Neural progenitor cell (in vitro differentiated cells): ENCODE measurements around the gene PCDHA9.

Experiments used
- CTCF ChIP-seq: fragments of 200-600 bp; sonication (generic); IDR thresholded peaks from 2 replicates; pipeline ENCODE4 v1.5.1; 2017; ENCODE audit warnings: antibody characterized with exemption, mild to moderate bottlenecking
- EZH2 ChIP-seq: fragments of 200-600 bp; sonication (generic); IDR thresholded peaks from 2 replicates; pipeline ENCODE4 v1.6.1; 2017; ENCODE audit warnings: antibody characterized with exemption, mild to moderate bottlenecking, moderate library complexity
- EZH2phosphoT487 ChIP-seq: fragments of 200-600 bp; sonication (generic); IDR thresholded peaks from 2 replicates; pipeline ENCODE4 v1.6.1; 2017; ENCODE audit warnings: antibody characterized with exemption

GRCh38 chr5:140806834-140807775 lies 41.1 kb upstream of the PCDHA9 start, which contains the start of gene PCDHA4:
- peak; percentile 78 for TF ChIP-seq CTCF
- TF ChIP-seq EZH2phosphoT487 = no peak
- TF ChIP-seq EZH2 = no peak
